CD8-positive, alpha-beta memory T cell (primary cell): ENCODE results near the gene TBC1D22A. TPM values are rescaled to one million over a fixed set of nuclear protein-coding genes. Genes with fewer than 3 reads are reported as not detected.

Experiments used
- CTCF ChIA-PET: fragments of 350-600 bp; sonication (Branson Sonifier 250); formaldehyde crosslinking; loops from one replicate; lab custom pipeline; 2021; ENCODE audit warnings: antibody characterized with exemption; lab: Charles Lee
- POLR2A ChIA-PET: fragments of 350-600 bp; sonication (Branson Sonifier 250); formaldehyde crosslinking; loops from one replicate; lab custom pipeline; 2021; ENCODE audit warnings: antibody characterized with exemption; lab: Charles Lee
- DNase-seq, 5 donors: peaks; one replicate each; pipeline versions ENCODE4 v3.0.0 to v3.0.0-alpha.2; 2020 to 2022; ENCODE audit warnings: mixed read lengths in 1 of 5
- H3K27ac ChIP-seq: one replicate; pipeline ENCODE4 v1.7.0; 2013; ENCODE audit warnings: low read depth, mild to moderate bottlenecking, low read length, moderate library complexity
- H3K27me3 ChIP-seq: 2 replicates; pipeline ENCODE4 v1.7.0; 2013; ENCODE audit warnings: low read length, mild to moderate bottlenecking; ENCODE audit not compliant: insufficient read depth, poor library complexity, severe bottlenecking
- H3K36me3 ChIP-seq: 2 replicates; pipeline ENCODE4 v1.7.0; 2013; ENCODE audit warnings: mild to moderate bottlenecking, low read length, moderate library complexity; ENCODE audit not compliant: insufficient read depth
- H3K4me1 ChIP-seq: 2 replicates; pipeline ENCODE4 v1.7.0; 2013; ENCODE audit warnings: mild to moderate bottlenecking, low read length, moderate library complexity; ENCODE audit not compliant: insufficient read depth
- H3K4me3 ChIP-seq: 2 replicates; pipeline ENCODE4 v1.7.0; 2013; ENCODE audit warnings: mild to moderate bottlenecking, low read length
- H3K9me3 ChIP-seq: 2 replicates; pipeline ENCODE4 v1.7.0; 2013; ENCODE audit warnings: mild to moderate bottlenecking, low read length
- H3K27ac Mint-ChIP-seq, 8 donors: one replicate each; pipeline ENCODE4 v1.8.0; 2020 to 2021; ENCODE audit warnings: mixed read lengths in 8 of 8, mild to moderate bottlenecking in 6 of 8, inconsistent platforms in 3 of 8, moderate library complexity in 3 of 8
- H3K27me3 Mint-ChIP-seq, 2 donors: one replicate each; pipeline ENCODE4 v1.8.0; 2020 to 2021; ENCODE audit warnings: mixed read lengths in 2 of 2, mild to moderate bottlenecking in 1 of 2, moderate library complexity in 1 of 2
- H3K36me3 Mint-ChIP-seq, 3 donors: one replicate each; pipeline ENCODE4 v1.8.0; 2020 to 2021; ENCODE audit warnings: mixed read lengths in 3 of 3, inconsistent platforms in 1 of 3, mild to moderate bottlenecking in 1 of 3
- H3K4me1 Mint-ChIP-seq, 3 donors: one replicate each; pipeline ENCODE4 v1.8.0; 2020 to 2021; ENCODE audit warnings: mixed read lengths in 3 of 3, inconsistent platforms in 1 of 3, mild to moderate bottlenecking in 1 of 3
- H3K4me3 Mint-ChIP-seq, 7 donors: one replicate each; pipeline ENCODE4 v1.8.0; 2020 to 2021; ENCODE audit warnings: mixed read lengths in 7 of 7, mild to moderate bottlenecking in 6 of 7, moderate library complexity in 4 of 7, inconsistent platforms in 2 of 7
- H3K9me3 Mint-ChIP-seq, 5 donors: one replicate each; pipeline ENCODE4 v1.8.0; 2020 to 2022; ENCODE audit warnings: mixed read lengths in 5 of 5, mild to moderate bottlenecking in 3 of 5, moderate library complexity in 2 of 5, inconsistent platforms in 1 of 5
- polyA plus RNA-seq: library from polyadenylated mRNA; unstranded; fragments of 300-500 nt; fragmentation: Illumina TruSeq; gene quantifications from one replicate; pipeline ENCODE4 v1.2.3, GENCODE V29; 2021
- total RNA-seq, 2 experiments: library from RNA; stranded (reverse); gene quantifications; one replicate each; pipeline ENCODE4 v1.2.3, GENCODE V29; 2021

The TBC1D22A gene
- total and polyA plus RNA-seq, 3 experiments from 2014 or later, result 26.6 to 34.8 (median 34.0) TPM

DNA sequence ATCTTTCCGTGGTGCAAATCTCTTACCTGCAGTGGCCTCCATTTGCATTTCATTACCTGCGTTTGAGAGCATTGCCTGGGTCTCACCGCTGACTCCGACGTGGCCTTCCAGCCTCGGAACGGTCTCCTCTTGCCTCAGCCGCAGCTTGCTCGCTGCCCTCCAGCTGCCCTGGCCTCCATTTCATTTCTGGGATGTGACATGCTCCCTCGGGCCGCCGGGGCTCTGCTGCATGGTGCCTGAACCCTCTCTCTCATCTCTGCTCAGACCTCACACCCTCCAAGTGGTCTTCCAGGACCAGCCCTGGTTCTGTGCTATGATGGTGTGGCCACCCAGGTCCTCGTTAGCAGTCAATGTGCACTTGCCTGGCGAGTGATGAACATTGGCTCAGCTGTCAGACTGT, 229.2 kb downstream of the TBC1D22A start:
- POLR2A ChIA-PET, result no interaction called here
- no peaks in the 10 kb centered on the region for H3K9me3 Mint-ChIP-seq
- H3K4me3 Mint-ChIP-seq, result no peak overlapping the region
- no peaks in the 10 kb centered on the region for H3K27me3 Mint-ChIP-seq
- peak overlapping the region in 2 of 8 donors; percentile 45 to 60 for H3K27ac Mint-ChIP-seq
- Histone ChIP-seq H3K36me3 (peaks cover 9% of the 10 kb centered on the region), H3K9me3 (no peaks in the 10 kb centered on the region), H3K27me3 (no peaks in the 10 kb centered on the region), H3K4me1 (no peaks in the 10 kb centered on the region), H3K27ac (no peak overlapping the region), H3K4me3 (no peak overlapping the region)
- DNase-seq, result no peak
- CTCF ChIA-PET, result no interaction called here
- peaks cover 0 to 67% (median 13%) of the 10 kb centered on the region in 3 donors for H3K36me3 Mint-ChIP-seq
- H3K4me1 Mint-ChIP-seq, result peaks cover 0 to 11% (median 5%) of the 10 kb centered on the region in 3 donors

DNA sequence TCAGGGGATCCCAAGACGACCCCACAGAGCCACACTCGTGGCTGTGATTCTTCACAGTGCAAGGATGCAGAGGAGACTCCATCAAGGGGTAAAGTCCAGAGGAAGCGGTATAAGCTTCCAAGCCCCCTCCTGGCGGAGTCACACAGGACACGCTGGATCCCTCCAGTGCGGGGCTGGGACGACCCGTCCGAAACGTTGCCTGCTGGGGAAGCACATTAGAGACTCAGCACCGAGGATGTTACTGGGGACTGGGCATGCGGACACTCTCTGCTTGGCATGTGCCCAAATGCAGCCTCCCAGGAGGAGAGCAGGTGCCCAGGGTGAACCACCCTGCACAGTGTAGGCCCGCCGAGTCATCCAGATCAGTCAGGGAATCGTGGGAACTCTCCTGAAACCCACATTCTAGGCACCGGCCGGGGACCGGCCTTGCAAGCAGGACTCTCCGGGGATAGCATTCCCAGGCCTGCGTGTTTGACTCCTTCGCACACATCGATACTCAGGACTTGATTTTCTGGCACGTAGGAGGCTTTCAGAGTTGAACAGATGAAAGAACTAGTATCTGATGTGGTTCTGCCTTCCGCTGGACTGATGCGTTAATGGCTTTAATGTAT, 229.8 kb downstream of the TBC1D22A start:
- H3K4me1 ChIP-seq, result no peaks in the 10 kb centered on the region
- ChIA-PET CTCF (no interaction called here), POLR2A (no interaction called here)
- Mint-ChIP-seq H3K27ac (peak overlapping the region in 2 of 8 donors; percentile 19 to 54), H3K9me3 (no peaks in the 10 kb centered on the region), H3K4me1 (peaks cover 0 to 12% (median 4%) of the 10 kb centered on the region in 3 donors), H3K36me3 (peaks cover 0 to 70% (median 14%) of the 10 kb centered on the region in 3 donors), H3K27me3 (no peaks in the 10 kb centered on the region), H3K4me3 (no peak overlapping the region)
- no peaks in the 10 kb centered on the region for H3K27me3 ChIP-seq
- no peaks in the 10 kb centered on the region for H3K9me3 ChIP-seq
- H3K36me3 ChIP-seq, result peaks cover 12% of the 10 kb centered on the region
- H3K4me3 ChIP-seq, result no peak overlapping the region
- no peak for DNase-seq
- no peak overlapping the region for H3K27ac ChIP-seq

DNA sequence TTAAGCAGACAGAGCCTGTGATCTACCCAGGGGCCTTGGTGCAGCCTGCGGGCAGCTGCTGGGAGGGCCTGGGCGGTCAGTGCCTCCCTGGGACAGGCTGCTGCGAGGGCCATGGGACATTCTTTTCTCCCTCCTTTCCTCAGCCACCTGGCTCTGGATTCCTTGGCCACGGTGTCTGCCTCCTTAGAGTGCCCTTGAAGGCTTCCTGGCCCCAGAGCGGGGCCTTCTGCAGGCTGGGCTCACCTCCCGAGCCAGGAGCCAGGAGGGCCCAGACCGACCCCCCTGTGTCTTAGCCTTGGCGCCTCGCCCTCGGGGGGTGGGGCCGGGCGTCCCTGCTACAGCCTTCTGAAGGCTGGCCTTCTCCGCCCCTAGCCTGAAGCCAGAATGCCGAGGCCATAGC, 231.2 kb downstream of the TBC1D22A start:
- CTCF ChIA-PET, result no interaction called here
- DNase-seq, result no peak

DNA sequence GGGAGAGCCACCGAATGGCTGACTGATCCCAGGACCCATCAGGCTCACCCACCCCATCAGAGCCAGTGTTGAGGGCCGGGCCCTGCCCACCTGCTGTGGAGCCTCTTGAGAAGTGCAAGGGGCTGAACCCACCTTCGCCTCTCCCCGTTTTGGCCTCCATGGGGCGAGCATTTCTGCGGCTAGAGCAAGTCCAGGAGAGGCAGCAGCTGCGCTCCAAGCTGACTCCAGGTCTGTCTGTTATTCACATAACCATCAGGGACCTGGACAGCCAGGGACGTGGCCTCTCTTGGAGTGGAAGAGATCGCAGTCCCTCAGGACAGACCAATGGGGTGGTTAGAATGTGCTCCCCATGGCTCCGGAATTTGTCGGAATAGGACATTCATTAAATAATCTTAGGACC, 231.8 kb downstream of the TBC1D22A start:
- H3K4me3 Mint-ChIP-seq, result no peak overlapping the region
- Histone ChIP-seq H3K4me1 (no peaks in the 10 kb centered on the region), H3K36me3 (peaks cover 12% of the 10 kb centered on the region), H3K27ac (no peak overlapping the region), H3K9me3 (no peaks in the 10 kb centered on the region), H3K27me3 (no peaks in the 10 kb centered on the region), H3K4me3 (no peak overlapping the region)
- no peaks in the 10 kb centered on the region for H3K9me3 Mint-ChIP-seq
- DNase-seq, result no peak
- POLR2A ChIA-PET, result no interaction called here
- no peaks in the 10 kb centered on the region for H3K27me3 Mint-ChIP-seq
- no peak overlapping the region for H3K27ac Mint-ChIP-seq
- CTCF ChIA-PET, result no interaction called here
- peaks cover 0 to 82% (median 19%) of the 10 kb centered on the region in 3 donors for H3K36me3 Mint-ChIP-seq
- peaks cover 8 to 10% (median 9%) of the 10 kb centered on the region in 3 donors for H3K4me1 Mint-ChIP-seq

More for the DNA sequence above, 231.2 kb downstream of the TBC1D22A start:
- no peaks in the 10 kb centered on the region for H3K27me3 ChIP-seq
- H3K27me3 Mint-ChIP-seq, result no peaks in the 10 kb centered on the region
- no peak overlapping the region for H3K27ac ChIP-seq
- H3K9me3 ChIP-seq, result no peaks in the 10 kb centered on the region
- no peaks in the 10 kb centered on the region for H3K4me1 ChIP-seq
- H3K4me3 ChIP-seq, result no peak overlapping the region
- H3K4me3 Mint-ChIP-seq, result no peak overlapping the region
- POLR2A ChIA-PET, result no interaction called here
- peaks cover 3 to 11% (median 4%) of the 10 kb centered on the region in 3 donors for H3K4me1 Mint-ChIP-seq
- no peak overlapping the region for H3K27ac Mint-ChIP-seq
- H3K9me3 Mint-ChIP-seq, result no peaks in the 10 kb centered on the region
- H3K36me3 ChIP-seq, result peaks cover 12% of the 10 kb centered on the region
- peaks cover 0 to 81% (median 14%) of the 10 kb centered on the region in 3 donors for H3K36me3 Mint-ChIP-seq

DNA sequence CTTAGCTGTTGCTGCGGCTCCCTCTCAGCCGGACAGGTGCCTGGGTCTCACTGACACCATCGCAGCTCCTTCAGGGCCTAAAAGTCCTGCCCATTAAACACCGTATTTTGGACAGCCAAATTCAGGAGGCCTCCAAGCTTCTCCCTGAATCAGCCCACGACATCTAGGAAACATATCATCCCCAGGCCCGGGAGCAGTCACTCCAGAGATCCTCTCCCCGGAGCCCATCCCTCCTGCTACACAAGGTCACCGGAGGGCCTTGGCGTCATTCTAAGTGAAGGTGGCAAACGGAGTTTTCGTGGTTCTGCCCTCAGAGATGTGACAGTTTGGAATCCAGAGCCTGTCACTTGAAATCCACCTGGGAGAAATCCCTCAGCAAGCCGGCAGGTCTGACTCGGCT, 232.5 kb downstream of the TBC1D22A start:
- H3K27ac Mint-ChIP-seq, result no peak overlapping the region

DNA sequence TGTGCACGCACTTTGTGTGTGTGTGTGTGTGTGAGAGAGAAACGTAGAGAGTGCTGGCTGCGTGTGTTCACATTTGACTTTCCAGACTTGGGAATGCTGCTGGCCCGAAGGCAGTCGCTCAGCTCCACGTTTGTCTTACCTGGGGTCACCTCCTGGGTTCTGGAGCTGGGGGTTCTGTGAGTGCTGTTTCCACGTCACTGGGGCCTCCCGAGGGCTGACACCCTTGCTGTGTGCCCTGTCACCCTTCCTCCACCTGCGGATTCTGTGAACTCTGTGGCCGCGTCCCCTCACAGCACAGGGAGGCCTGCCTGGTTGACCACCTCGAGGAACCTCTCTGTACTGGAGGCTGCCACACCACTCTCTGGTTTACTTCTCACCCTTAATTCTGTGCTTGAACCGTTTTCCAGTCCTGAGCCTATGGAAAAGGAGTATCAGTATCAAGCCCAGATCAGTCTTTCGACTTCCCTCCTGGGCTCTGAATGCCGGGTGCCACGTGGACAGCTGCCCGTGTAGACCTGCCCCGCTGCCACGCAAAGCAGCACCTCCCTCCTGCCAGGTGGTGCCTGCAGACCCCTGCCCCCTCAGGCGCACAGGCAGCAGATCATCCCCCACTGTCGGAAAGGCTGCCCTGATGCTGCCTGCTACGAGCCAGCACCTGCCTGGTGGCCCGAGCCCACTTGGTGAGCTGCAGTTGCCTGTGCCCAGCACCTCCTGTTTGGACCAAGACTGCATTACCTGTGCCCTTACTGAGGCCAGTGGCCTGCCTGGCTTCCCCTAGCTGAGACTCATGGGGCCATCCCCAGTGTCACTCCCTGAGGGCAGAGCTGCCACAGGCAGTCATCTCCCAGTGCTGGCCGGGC, 233.3 kb downstream of the TBC1D22A start:
- H3K27me3 ChIP-seq, result no peaks in the 10 kb centered on the region
- CTCF ChIA-PET, result no interaction called here
- no peak overlapping the region for H3K27ac ChIP-seq
- DNase-seq, result no peak
- H3K9me3 ChIP-seq, result no peaks in the 10 kb centered on the region
- no peaks in the 10 kb centered on the region for H3K9me3 Mint-ChIP-seq
- H3K4me3 Mint-ChIP-seq, result no peak overlapping the region
- H3K4me1 ChIP-seq, result no peaks in the 10 kb centered on the region
- H3K4me3 ChIP-seq, result no peak overlapping the region
- H3K27ac Mint-ChIP-seq, result no peak overlapping the region
- H3K36me3 ChIP-seq, result peaks cover 9% of the 10 kb centered on the region
- H3K36me3 Mint-ChIP-seq, result peaks cover 5 to 83% (median 22%) of the 10 kb centered on the region in 3 donors
- peaks cover 17 to 24% (median 19%) of the 10 kb centered on the region in 3 donors for H3K4me1 Mint-ChIP-seq
- POLR2A ChIA-PET, result no interaction called here
- no peaks in the 10 kb centered on the region for H3K27me3 Mint-ChIP-seq

More for the DNA sequence above, 232.5 kb downstream of the TBC1D22A start:
- H3K36me3 Mint-ChIP-seq, result peaks cover under 1 to 83% (median 23%) of the 10 kb centered on the region in 3 donors
- peaks cover 11 to 17% (median 12%) of the 10 kb centered on the region in 3 donors for H3K4me1 Mint-ChIP-seq
- POLR2A ChIA-PET, result no interaction called here
- H3K9me3 ChIP-seq, result no peaks in the 10 kb centered on the region
- no peaks in the 10 kb centered on the region for H3K27me3 ChIP-seq
- H3K4me1 ChIP-seq, result no peaks in the 10 kb centered on the region
- no peaks in the 10 kb centered on the region for H3K9me3 Mint-ChIP-seq
- DNase-seq, result no peak
- H3K4me3 Mint-ChIP-seq, result no peak overlapping the region
- no peaks in the 10 kb centered on the region for H3K27me3 Mint-ChIP-seq
- no peak overlapping the region for H3K4me3 ChIP-seq
- peaks cover 12% of the 10 kb centered on the region for H3K36me3 ChIP-seq
- CTCF ChIA-PET, result no interaction called here
- H3K27ac ChIP-seq, result no peak overlapping the region

DNA sequence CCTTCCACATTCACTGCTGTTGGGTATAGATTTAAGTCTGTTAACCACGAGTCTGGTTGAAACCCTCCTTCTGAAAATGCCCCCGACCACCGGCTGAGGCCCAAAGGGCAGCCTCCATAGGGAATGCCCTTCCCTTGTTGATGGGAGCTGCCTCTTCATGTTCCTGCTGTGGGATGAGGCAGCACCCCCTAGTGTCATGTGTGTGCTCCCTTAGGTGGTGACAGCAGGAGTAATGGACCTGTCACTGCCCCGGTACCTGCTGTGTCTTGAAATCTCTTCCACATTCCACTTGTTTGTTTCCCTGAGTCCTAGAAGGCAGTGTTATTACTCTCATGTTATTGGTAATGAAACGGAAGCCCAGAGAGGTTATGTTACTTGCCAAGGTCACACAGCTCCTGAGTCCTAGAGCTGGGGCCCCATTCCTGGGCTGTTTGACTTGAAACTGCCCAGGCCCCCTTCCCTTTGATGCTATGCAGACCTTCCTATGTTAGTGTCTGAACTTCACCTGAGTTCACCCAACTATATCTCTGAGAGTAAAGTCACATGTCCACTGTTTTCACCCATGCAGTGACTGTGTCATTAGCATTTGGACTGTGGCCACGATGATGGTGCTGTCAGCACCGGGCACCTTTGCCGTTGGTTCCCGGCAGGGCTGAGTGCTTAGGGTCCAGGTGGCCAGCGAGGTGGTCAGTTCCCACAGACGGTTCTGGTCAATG, 234.3 kb downstream of the TBC1D22A start:
- no peak overlapping the region for H3K4me3 Mint-ChIP-seq
- H3K4me1 Mint-ChIP-seq, result peaks cover 17 to 27% (median 19%) of the 10 kb centered on the region in 3 donors
- H3K27ac Mint-ChIP-seq, result peak overlapping the region in 3 of 8 donors; percentile 7 to 85 (median 40)
- H3K4me1 ChIP-seq, result no peaks in the 10 kb centered on the region
- H3K27me3 ChIP-seq, result no peaks in the 10 kb centered on the region
- DNase-seq, result no peak
- H3K36me3 ChIP-seq, result peaks cover 9% of the 10 kb centered on the region
- CTCF ChIA-PET, result no interaction called here
- no peaks in the 10 kb centered on the region for H3K9me3 ChIP-seq
- H3K27me3 Mint-ChIP-seq, result no peaks in the 10 kb centered on the region
- POLR2A ChIA-PET, result no interaction called here
- H3K36me3 Mint-ChIP-seq, result peaks cover 5 to 72% (median 16%) of the 10 kb centered on the region in 3 donors
- H3K27ac ChIP-seq, result no peak overlapping the region
- no peaks in the 10 kb centered on the region for H3K9me3 Mint-ChIP-seq
- H3K4me3 ChIP-seq, result no peak overlapping the region
